IPS-11a (cell line): ENCODE measurements around the gene ALX1.

Experiments
- H3K4me3 ChIP-seq: one replicate; pipeline ENCODE4 v1.5.1; 2013; ENCODE audit warnings: low read depth, low read length, control low read depth

Gene ALX1

DNA sequence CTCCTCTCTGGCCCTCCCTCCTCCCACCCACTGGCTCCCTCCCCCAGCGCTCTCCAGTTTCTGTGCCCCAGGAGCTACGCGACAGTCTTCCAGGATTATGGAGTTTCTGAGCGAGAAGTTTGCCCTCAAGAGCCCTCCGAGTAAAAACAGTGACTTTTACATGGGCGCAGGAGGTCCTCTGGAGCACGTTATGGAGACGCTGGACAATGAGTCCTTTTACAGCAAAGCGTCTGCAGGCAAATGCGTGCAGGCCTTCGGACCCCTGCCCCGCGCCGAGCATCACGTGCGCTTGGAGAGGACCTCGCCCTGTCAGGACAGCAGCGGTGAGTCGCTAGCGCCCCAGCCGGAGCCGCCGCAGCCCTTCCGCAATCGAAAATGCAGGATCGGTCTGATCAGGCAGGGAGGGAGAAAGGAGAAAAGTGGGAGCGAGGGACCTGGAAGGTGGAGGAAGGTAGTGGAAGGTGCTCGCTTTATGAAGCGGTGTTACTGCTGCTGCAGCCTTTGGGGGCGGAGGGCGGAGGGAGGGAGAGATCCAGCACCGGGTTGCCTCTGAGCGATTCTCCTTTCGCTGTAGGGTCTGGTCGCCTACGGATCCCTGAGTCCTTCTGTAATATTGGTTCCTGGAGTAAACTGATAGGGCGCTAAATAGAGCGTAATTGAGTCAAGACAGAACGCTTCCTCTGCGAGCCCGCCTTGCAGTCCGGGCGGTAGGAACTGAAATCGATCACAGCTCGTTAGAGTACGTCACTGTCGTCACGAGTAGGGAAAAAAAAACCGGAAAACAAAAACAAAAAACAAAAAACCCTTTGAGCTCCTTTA lies at the start of gene ALX1:
TSS of gene ALX1 (plus strand) at position 56 of the 819 bp plus-strand sequence. CDS start at position 98, 42 bp downstream.
- H3K4me3 ChIP-seq: peak within 1 kb of the TSS; percentile 75

- no peak overlapping the region for H3K4me3 ChIP-seq
Measured at GRCh38 chr12:85237327-85237726, 42.7 kb upstream of the ALX1 start.

DNA sequence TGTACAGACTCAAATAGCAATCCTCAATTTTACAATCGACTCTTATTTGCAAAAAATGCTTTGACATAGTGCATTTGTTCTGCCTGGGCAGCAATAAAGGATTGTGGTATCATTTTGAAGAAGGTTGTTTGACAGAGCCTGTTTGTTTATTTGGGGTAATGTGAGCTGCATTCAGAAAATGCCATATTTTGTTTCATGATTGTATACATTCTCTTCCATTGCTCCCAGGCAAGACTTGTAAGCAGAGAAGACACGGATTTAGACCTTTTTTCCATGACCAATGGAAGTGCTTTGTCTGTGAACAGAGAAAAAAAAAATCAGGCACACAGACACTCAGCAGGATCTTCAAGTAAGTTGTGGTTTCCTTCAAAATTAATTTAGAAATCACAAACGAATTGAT lies 35.5 kb upstream of the ALX1 start:
- no peak overlapping the region for H3K4me3 ChIP-seq

GRCh38 chr12:85253853-85254252 lies 26.2 kb upstream of the ALX1 start:
- no peak overlapping the region for H3K4me3 ChIP-seq

DNA sequence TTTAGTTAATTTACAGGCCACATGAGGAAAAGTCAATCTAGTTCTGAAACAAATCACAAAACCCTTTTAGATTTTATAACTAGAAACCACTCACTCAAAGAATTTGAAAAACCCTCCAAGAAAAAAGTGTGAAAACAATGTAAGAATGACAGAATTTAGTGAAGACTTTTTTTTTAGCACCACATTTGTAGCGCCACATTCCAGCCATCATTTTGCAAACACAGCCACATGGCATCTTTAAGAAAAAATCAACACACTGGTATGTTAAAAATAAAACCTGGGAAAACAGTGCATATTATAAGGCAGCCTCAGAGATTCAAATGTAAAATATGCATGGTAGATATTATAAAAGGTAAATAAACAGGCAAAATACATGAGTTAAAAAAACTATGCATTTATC lies 22.3 kb upstream of the ALX1 start:
- no peak overlapping the region for H3K4me3 ChIP-seq

DNA sequence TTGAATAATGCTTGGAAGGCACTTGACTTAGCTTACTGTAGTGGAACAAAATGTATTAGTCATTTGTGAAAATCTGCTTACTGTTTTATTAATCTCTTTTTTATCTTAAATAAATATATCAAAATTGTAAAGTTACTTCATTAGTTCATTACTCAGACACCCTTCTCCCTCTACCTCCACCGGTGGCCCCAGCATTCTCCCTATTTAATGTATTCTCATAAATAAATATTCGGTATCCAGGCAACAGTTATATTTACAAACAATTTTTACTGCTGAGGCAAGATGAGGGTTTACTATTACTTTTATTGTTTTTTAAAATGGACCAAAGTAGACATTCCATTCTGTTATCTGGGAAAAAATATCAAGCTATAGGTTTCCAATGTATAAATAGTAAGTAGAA lies 19.6 kb upstream of the ALX1 start:
- H3K4me3 ChIP-seq: no peak overlapping the region

- no peak overlapping the region for H3K4me3 ChIP-seq
Measured at GRCh38 chr12:85260896-85261295, 19.1 kb upstream of the ALX1 start.

GRCh38 chr12:85266356-85266755 lies 13.7 kb upstream of the ALX1 start:
- H3K4me3 ChIP-seq: no peak overlapping the region

DNA sequence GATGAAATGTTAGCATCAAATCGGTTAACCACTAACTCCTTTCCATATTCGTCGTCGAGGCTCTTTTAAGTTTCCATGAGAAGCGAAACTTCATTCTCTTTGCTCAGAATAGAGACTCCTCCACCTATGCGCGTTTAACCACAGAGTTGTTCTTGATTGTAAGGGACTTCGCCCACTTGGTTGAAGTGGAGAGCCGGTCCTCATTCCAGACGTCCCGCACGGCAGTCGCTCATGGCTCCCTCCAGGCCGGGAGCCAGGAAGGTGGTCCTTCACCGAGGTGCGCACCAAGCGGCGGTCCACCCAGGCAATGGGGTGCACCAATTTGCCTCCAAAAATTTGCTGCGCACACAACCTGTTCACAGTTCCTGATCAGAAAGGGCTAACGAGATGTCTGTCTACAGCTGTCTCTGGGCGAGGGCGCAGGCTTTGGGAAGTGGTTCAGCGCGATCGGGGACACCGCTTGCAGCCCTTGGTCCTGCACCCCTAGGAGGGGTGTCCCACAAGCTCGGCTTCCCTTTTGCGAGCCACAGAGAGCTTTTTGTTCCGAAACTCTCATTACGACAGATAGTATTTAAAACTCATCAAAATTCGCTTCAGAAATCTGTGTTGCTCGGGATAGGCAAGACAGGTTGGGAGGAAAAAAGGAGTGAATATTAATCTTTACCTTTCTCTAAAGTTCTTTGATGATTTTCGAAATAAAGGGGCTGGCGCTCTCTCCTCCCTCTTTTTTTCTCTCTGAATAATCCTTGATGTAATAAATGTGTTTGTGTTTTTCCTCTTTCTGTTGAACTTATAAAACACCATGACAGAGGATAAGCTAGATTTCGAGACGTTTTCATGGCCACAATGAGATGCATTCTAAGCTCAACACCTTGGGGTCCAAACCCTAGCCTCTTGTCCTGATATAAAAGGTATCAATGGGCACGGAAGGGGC lies 6.4 kb upstream of the ALX1 start:
- peak overlapping the region; percentile 22 for H3K4me3 ChIP-seq

DNA sequence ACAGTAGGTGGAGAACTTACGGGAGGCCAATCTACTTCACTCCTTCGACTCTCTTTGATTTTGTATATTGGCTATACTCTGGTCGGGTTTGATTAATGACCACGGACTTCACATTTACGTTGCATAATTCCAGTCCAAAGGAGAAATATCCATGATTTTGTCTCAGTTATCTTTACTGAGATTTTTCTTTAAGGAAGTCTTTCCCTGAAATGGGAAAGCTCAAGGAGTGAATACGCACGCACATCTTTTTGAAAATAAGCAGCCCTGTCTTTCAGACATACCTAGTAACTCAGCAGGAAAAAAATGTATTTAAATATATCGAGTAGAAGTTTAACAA lies 5.7 kb upstream of the ALX1 start:
- H3K4me3 ChIP-seq: no peak overlapping the region

GRCh38 chr12:85275374-85275773 lies 4.6 kb upstream of the ALX1 start:
- H3K4me3 ChIP-seq: no peak overlapping the region

GRCh38 chr12:85277191-85277590 lies 2.8 kb upstream of the ALX1 start:
- no peak overlapping the region for H3K4me3 ChIP-seq

GRCh38 chr12:85277900-85278597 lies 2.0 kb upstream of the ALX1 start:
- H3K4me3 ChIP-seq: peak overlapping the region; percentile 17

- peak overlapping the region; percentile 75 for H3K4me3 ChIP-seq
Measured at GRCh38 chr12:85278598-85279448, 1.2 kb upstream of the ALX1 start.

DNA sequence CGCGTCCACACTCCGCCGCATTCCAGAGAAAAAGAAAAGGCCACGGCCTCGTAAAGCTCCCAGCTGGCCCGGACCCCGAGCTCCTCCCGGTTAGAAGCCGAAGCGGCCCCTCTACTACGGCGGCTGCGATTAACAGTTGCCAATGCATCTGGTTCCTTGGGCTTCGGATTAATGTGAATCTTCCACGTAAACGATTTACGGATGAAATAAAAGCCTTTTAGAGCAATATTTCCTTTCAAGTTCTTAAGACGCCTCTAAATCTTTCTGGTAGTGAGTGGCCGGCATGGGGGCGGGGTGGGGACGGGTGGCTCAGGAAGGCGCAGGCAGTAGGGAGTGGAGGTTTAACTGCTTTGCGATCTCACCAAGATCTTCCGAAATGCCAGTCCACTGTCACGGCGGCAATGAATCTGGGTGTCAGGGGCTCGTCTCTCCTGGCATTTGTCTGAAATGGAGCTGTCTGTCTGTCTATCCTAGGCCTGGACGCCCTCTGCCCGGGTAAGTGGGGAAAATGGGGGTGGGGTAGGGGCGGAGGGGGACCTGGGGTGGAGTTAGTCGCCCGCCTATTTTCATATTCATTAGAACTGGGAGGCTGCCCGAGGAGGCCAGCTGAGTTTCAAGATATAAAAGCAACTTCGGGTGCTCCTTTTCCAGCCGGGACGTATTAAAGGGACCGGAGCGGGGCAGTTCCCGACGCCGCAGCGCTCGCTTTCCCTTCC lies 413 bp upstream of the ALX1 start:
- peak overlapping the region; percentile 75 for H3K4me3 ChIP-seq

- H3K4me3 ChIP-seq: peak overlapping the region; percentile 75
Measured at GRCh38 chr12:85280984-85281630, 1.1 kb downstream of the ALX1 start.

DNA sequence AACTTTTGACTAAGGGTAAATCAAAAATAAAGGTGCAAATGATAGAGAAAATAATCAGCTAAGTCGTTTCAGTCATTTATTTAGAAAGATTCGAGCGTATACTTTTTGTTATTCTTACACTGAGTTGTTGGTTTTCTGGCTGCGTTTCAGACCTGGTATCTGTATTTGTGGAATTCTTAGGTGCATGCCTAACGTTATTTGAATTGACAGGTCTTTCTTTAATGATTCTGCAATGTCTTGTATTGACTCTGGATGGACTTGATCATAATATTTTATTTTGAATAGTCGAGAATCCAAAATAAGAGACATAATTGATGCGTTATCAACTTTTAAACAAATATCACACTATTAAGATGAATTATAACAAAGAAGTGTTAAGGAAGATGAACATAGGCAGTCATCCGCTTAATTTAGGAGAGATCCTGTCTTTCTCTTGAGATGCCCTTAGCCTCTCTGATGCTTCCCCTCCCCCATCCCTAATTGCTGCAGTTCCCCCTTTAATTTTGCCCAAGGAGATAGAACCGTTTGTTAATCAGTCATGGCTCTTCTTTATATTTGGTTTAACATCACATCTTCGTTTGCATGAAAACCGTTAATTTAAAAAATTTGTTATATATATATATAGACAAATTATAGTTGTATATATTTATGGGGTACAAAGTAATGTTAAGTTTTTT lies 1.8 kb downstream of the ALX1 start:
- H3K4me3 ChIP-seq: peak overlapping the region; percentile 75

DNA sequence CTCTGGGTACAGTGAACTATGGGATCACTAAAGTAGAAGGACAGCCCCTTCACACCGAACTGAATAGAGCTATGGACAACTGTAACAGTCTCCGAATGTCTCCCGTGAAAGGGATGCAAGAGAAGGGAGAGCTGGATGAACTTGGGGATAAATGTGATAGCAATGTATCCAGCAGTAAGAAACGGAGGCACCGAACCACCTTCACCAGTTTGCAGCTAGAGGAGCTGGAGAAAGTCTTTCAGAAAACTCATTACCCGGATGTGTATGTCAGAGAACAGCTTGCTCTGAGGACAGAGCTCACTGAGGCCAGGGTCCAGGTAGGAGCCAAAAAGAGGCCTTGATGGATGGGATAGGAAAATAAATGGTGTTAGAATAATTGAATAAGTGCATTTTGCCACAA lies 3.5 kb downstream of the ALX1 start:
- no peak overlapping the region for H3K4me3 ChIP-seq

DNA sequence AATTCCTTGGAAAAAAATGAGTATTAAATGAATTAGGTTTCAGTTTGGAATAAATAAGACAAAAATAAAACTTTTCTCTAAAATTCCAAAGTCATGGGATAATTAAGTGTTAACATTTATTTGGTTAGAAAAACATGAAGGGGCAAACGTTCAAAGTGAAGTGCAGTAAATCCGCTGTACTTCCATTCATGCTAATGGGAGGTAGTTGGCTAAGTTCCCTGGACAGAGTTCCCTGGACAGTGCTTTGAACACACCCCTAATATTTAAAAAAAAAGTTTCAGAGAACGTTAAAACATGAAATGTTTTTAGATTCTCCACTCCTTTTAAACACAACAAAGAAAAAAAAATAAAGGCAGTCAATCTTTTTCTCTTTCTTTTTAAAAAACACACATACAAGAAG lies 16.3 kb downstream of the ALX1 start:
- no peak overlapping the region for H3K4me3 ChIP-seq
